HepG2 (cell line): ENCODE data around the gene TPM2.
"Not testable (repeated sequence)": the region's sequence is repeated elsewhere in the genome, so short reads cannot be mapped to it uniquely, and the experiment has no call there.

Source experiments
- CTCF ChIP-seq: sonication (generic); formaldehyde crosslinking; IDR thresholded peaks from 2 replicates; pipeline ENCODE4 v1.5.0; 2020; ENCODE audit warnings: mild to moderate bottlenecking, missing genetic modification reagents, moderate library complexity
- GMEB2 ChIP-seq: IDR thresholded peaks from 2 replicates; pipeline ENCODE4 v1.6.1; 2016; ENCODE audit warnings: missing biosample characterization, missing genetic modification reagents, low read depth
- ZFP62 ChIP-seq: sonication (generic); formaldehyde crosslinking; IDR thresholded peaks from 2 replicates; pipeline ENCODE4 v1.4.0; 2020; ENCODE audit warnings: missing genetic modification reagents
- ZKSCAN8 ChIP-seq: IDR thresholded peaks from 2 replicates; pipeline ENCODE4 v1.6.1; 2016; ENCODE audit warnings: borderline replicate concordance, missing genetic modification reagents, missing compliant biosample characterization
- ZNF407 ChIP-seq: sonication (generic); formaldehyde crosslinking; IDR thresholded peaks from one replicate; pipeline ENCODE4 v1.5.1; 2020; ENCODE audit warnings: mild to moderate bottlenecking, missing genetic modification reagents; ENCODE audit errors: not compliant biosample characterization
- ZNF512 ChIP-seq: sonication (generic); formaldehyde crosslinking; IDR thresholded peaks from 2 replicates; pipeline ENCODE4 v1.4.0; 2020; ENCODE audit warnings: mild to moderate bottlenecking, missing genetic modification reagents
- TF ChIP-seq, protein P1 (sequence below): sonication (generic); formaldehyde crosslinking; IDR thresholded peaks from 2 replicates; pipeline ENCODE4 v1.4.0; 2020; ENCODE audit warnings: missing genetic modification reagents

DNA sequence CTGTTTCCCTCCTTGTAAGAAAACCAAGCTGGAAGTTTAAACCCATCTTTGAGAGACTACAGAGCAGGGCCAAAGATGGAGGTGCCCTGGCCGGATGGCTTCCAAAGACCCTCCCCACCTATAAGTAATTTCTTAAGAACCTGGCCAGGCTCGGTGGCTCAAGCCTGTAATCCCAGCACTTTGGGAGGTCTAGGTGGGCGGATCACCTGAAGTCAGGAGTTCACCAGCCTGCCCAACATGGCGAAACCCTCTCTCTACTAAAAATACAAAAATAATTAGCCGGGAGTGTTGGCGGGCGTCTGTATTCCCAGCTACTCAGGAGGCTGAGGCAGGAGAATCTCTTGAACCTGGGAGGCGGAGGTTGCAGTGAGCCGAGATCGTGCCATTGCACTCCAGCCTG, 44.0 kb downstream of the TPM2 start:
- TF ChIP-seq ZKSCAN8; CTCF (CRISPR knock-in tag); ZFP62 (CRISPR knock-in tag); GMEB2 (CRISPR knock-in tag); ZNF512 (CRISPR knock-in tag); ZNF407 (CRISPR knock-in tag): not testable (repeated sequence)
- TF ChIP-seq, protein P1, sequence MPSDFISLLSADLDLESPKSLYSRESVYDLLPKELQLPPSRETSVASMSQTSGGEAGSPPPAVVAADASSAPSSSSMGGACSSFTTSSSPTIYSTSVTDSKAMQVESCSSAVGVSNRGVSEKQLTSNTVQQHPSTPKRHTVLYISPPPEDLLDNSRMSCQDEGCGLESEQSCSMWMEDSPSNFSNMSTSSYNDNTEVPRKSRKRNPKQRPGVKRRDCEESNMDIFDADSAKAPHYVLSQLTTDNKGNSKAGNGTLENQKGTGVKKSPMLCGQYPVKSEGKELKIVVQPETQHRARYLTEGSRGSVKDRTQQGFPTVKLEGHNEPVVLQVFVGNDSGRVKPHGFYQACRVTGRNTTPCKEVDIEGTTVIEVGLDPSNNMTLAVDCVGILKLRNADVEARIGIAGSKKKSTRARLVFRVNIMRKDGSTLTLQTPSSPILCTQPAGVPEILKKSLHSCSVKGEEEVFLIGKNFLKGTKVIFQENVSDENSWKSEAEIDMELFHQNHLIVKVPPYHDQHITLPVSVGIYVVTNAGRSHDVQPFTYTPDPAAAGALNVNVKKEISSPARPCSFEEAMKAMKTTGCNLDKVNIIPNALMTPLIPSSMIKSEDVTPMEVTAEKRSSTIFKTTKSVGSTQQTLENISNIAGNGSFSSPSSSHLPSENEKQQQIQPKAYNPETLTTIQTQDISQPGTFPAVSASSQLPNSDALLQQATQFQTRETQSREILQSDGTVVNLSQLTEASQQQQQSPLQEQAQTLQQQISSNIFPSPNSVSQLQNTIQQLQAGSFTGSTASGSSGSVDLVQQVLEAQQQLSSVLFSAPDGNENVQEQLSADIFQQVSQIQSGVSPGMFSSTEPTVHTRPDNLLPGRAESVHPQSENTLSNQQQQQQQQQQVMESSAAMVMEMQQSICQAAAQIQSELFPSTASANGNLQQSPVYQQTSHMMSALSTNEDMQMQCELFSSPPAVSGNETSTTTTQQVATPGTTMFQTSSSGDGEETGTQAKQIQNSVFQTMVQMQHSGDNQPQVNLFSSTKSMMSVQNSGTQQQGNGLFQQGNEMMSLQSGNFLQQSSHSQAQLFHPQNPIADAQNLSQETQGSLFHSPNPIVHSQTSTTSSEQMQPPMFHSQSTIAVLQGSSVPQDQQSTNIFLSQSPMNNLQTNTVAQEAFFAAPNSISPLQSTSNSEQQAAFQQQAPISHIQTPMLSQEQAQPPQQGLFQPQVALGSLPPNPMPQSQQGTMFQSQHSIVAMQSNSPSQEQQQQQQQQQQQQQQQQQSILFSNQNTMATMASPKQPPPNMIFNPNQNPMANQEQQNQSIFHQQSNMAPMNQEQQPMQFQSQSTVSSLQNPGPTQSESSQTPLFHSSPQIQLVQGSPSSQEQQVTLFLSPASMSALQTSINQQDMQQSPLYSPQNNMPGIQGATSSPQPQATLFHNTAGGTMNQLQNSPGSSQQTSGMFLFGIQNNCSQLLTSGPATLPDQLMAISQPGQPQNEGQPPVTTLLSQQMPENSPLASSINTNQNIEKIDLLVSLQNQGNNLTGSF: not testable (repeated sequence)
